HepG2 (cell line): ENCODE measurements around the gene ZNF284. TPM values are rescaled to one million over a fixed set of nuclear protein-coding genes. Genes with fewer than 3 reads are reported as not detected.

Experiments used
- ADNP ChIP-seq: sonication (generic); formaldehyde crosslinking; IDR thresholded peaks from 2 replicates; pipeline ENCODE4 v1.4.0; 2020; ENCODE audit warnings: missing genetic modification reagents
- ARNTL ChIP-seq: sonication (generic); formaldehyde crosslinking; IDR thresholded peaks from 2 replicates; pipeline ENCODE4 v1.4.0; 2020; ENCODE audit warnings: mild to moderate bottlenecking, missing genetic modification reagents
- DDIT3 ChIP-seq: sonication (generic); formaldehyde crosslinking; IDR thresholded peaks from 2 replicates; pipeline ENCODE4 v1.4.0; 2020; ENCODE audit warnings: mild to moderate bottlenecking, missing genetic modification reagents
- EED ChIP-seq: sonication (generic); formaldehyde crosslinking; IDR thresholded peaks from 2 replicates; pipeline ENCODE4 v1.5.0; 2020; ENCODE audit warnings: mild to moderate bottlenecking, missing genetic modification reagents
- FOXP1 ChIP-seq, 2 experiments: fragments of 450-650 bp in 1 of 2; IDR thresholded peaks; 2 replicates each; pipeline ENCODE4 v1.6.1; 2017 to 2018; ENCODE audit warnings: antibody characterized with exemption in 1 of 2
- GATA4 ChIP-seq: sonication (generic); IDR thresholded peaks from 2 replicates; pipeline ENCODE4 v1.6.1; 2016; ENCODE audit warnings: antibody characterized with exemption, low read depth, borderline replicate concordance
- HNF4A ChIP-seq: sonication (generic); formaldehyde crosslinking; IDR thresholded peaks from 2 replicates; pipeline ENCODE4 v1.4.0; 2020; ENCODE audit warnings: missing genetic modification reagents
- MED1 ChIP-seq: sonication (generic); formaldehyde crosslinking; IDR thresholded peaks from 2 replicates; pipeline ENCODE4 v1.4.0; 2020; ENCODE audit warnings: missing genetic modification reagents
- MTF2 ChIP-seq: sonication (generic); formaldehyde crosslinking; IDR thresholded peaks from 2 replicates; pipeline ENCODE4 v1.5.0; 2020; ENCODE audit warnings: missing genetic modification reagents, borderline replicate concordance
- NPAS2 ChIP-seq: sonication (generic); formaldehyde crosslinking; IDR thresholded peaks from 2 replicates; pipeline ENCODE4 v1.8.0; 2022; ENCODE audit warnings: mild to moderate bottlenecking, missing genetic modification reagents, borderline replicate concordance
- NR2C2 ChIP-seq: sonication (generic); formaldehyde crosslinking; IDR thresholded peaks from 2 replicates; pipeline ENCODE4 v1.4.0; 2020; ENCODE audit warnings: missing genetic modification reagents, mild to moderate bottlenecking, moderate library complexity, borderline replicate concordance
- PHF5A ChIP-seq: IDR thresholded peaks from one replicate; pipeline ENCODE4 v1.6.1; 2018; ENCODE audit warnings: low read depth, missing genetic modification reagents; ENCODE audit not compliant: unreplicated experiment
- SRSF1 ChIP-seq: fragments of 200-400 bp; formaldehyde crosslinking; optimal IDR thresholded peaks from 2 replicates; pipeline ENCODE3; 2017; ENCODE audit warnings: mild to moderate bottlenecking, low read depth, low read length, moderate library complexity
- TBL1XR1 ChIP-seq: fragments of 150-350 bp; IDR thresholded peaks from 2 replicates; pipeline ENCODE4 v1.6.1; 2014; ENCODE audit warnings: borderline replicate concordance, low read length; ENCODE audit not compliant: partially characterized antibody
- ZBTB26 ChIP-seq: IDR thresholded peaks from 2 replicates; pipeline ENCODE4 v1.6.1; 2016; ENCODE audit warnings: missing compliant biosample characterization, missing genetic modification reagents, borderline replicate concordance
- ZBTB33 ChIP-seq: sonication (generic); formaldehyde crosslinking; IDR thresholded peaks from 2 replicates; pipeline ENCODE4 v1.4.0; 2020; ENCODE audit warnings: missing genetic modification reagents
- ZNF234 ChIP-seq: sonication (generic); formaldehyde crosslinking; conservative IDR thresholded peaks from 2 replicates; pipeline ENCODE4 v1.5.1; 2020; ENCODE audit warnings: mild to moderate bottlenecking, missing genetic modification reagents
- ZNF652 ChIP-seq: IDR thresholded peaks from 2 replicates; pipeline ENCODE4 v1.6.1; 2016; ENCODE audit warnings: low read depth, borderline replicate concordance
- ZNF691 ChIP-seq: sonication (generic); formaldehyde crosslinking; IDR thresholded peaks from 2 replicates; pipeline ENCODE4 v1.4.0; 2020; ENCODE audit warnings: missing genetic modification reagents, low read depth, mild to moderate bottlenecking, borderline replicate concordance
- ZNF737 ChIP-seq: sonication (generic); formaldehyde crosslinking; IDR thresholded peaks from 2 replicates; pipeline ENCODE4 v1.5.0; 2020; ENCODE audit warnings: missing genetic modification reagents, mild to moderate bottlenecking, borderline replicate concordance
- polyA plus RNA-seq, 8 experiments: library from polyadenylated mRNA; depleted of rRNA in 3 of 8; stranded (reverse) in 7 of 8; unstranded in 1 of 8; fragments of >200 nt; fragmentation: Illumina TruSeq in 4 of 8; extraction: Trizol in 4 of 8; gene quantifications; 2 replicates each; pipeline versions ENCODE4 v1.2.1 to v1.2.3, GENCODE V29; 2011 to 2016; ENCODE audit warnings: low read depth in 4 of 8, missing spikeins in 1 of 8, mixed read lengths in 1 of 8; ENCODE audit not compliant: insufficient read depth in 1 of 8
- total RNA-seq, 5 experiments: library from RNA; depleted of rRNA; stranded (reverse); fragments of >200 nt; fragmentation: Illumina TruSeq; extraction: Trizol; gene quantifications; 2 replicates each; pipeline ENCODE4 v1.2.3, GENCODE V29; 2016; ENCODE audit warnings: low read depth in 1 of 5
- TF ChIP-seq, protein P1 (sequence below): sonication (generic); formaldehyde crosslinking; IDR thresholded peaks from 2 replicates; pipeline ENCODE4 v1.4.0; 2020; ENCODE audit warnings: missing genetic modification reagents
- TF ChIP-seq, protein P2 (sequence below): sonication (generic); formaldehyde crosslinking; conservative IDR thresholded peaks from 2 replicates; pipeline ENCODE4 v1.8.0; 2022; ENCODE audit warnings: low read depth, missing genetic modification reagents

ZNF284 gene
- total and polyA plus RNA-seq, 2 of the 13 experiments (the other 11 are each of a cell fraction or from before 2014, with no cell fraction given): 1.2 to 2.3 TPM

GRCh38 chr19:44093931-44094765 is 22.2 kb downstream of the ZNF284 start, which contains the start of gene ZNF224 (continued):
- no peak for TF ChIP-seq SRSF1
- TF ChIP-seq ADNP (CRISPR knock-in tag): no peak
- peak; percentile 50 for TF ChIP-seq TBL1XR1
- no peak for TF ChIP-seq ARNTL
- TF ChIP-seq DDIT3 (CRISPR knock-in tag): no peak
- TF ChIP-seq PHF5A: no peak
- TF ChIP-seq MED1 (CRISPR knock-in tag): peak; percentile 66
- peak; percentile 70 for TF ChIP-seq HNF4A (CRISPR knock-in tag)
- TF ChIP-seq ZNF691 (CRISPR knock-in tag): no peak
- no peak for TF ChIP-seq ZNF652 (CRISPR knock-in tag)
- TF ChIP-seq FOXP1 (IDR thresholded peaks at IDR 0.05): no peak
- TF ChIP-seq FOXP1 (CRISPR knock-in tag; IDR thresholded peaks at IDR 0.05): no peak
- TF ChIP-seq, protein P1, sequence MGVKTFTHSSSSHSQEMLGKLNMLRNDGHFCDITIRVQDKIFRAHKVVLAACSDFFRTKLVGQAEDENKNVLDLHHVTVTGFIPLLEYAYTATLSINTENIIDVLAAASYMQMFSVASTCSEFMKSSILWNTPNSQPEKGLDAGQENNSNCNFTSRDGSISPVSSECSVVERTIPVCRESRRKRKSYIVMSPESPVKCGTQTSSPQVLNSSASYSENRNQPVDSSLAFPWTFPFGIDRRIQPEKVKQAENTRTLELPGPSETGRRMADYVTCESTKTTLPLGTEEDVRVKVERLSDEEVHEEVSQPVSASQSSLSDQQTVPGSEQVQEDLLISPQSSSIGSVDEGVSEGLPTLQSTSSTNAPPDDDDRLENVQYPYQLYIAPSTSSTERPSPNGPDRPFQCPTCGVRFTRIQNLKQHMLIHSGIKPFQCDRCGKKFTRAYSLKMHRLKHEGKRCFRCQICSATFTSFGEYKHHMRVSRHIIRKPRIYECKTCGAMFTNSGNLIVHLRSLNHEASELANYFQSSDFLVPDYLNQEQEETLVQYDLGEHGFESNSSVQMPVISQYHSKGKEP (CRISPR knock-in tag): no peak
- TF ChIP-seq NPAS2 (CRISPR knock-in tag): no peak
- TF ChIP-seq ZBTB26 (CRISPR knock-in tag): peak; percentile 46; the same call in 1 of the 2 replicates
- no peak for TF ChIP-seq ZBTB33 (CRISPR knock-in tag)
- TF ChIP-seq MTF2 (CRISPR knock-in tag): no peak
- TF ChIP-seq NR2C2 (CRISPR knock-in tag): peak; percentile 93
- TF ChIP-seq, protein P2, sequence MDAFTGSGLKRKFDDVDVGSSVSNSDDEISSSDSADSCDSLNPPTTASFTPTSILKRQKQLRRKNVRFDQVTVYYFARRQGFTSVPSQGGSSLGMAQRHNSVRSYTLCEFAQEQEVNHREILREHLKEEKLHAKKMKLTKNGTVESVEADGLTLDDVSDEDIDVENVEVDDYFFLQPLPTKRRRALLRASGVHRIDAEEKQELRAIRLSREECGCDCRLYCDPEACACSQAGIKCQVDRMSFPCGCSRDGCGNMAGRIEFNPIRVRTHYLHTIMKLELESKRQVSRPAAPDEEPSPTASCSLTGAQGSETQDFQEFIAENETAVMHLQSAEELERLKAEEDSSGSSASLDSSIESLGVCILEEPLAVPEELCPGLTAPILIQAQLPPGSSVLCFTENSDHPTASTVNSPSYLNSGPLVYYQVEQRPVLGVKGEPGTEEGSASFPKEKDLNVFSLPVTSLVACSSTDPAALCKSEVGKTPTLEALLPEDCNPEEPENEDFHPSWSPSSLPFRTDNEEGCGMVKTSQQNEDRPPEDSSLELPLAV (CRISPR knock-in tag): no peak
- peak; percentile 48; the same call in 1 of the 2 replicates for TF ChIP-seq GATA4
- no peak for TF ChIP-seq ZNF737 (CRISPR knock-in tag)
- TF ChIP-seq ZNF234 (CRISPR knock-in tag): no peak
- no peak for TF ChIP-seq EED (CRISPR knock-in tag)
